HG03095 (cell line): ENCODE measurements around the gene TBC1D14.

ENCODE experiments used
- ATAC-seq: cut with Tn5 transposase; IDR thresholded peaks from one replicate; pipeline ENCODE4 v1.9.1; 2021; ENCODE audit warnings: moderate library complexity; ENCODE audit not compliant: unreplicated experiment

The TBC1D14 gene

DNA sequence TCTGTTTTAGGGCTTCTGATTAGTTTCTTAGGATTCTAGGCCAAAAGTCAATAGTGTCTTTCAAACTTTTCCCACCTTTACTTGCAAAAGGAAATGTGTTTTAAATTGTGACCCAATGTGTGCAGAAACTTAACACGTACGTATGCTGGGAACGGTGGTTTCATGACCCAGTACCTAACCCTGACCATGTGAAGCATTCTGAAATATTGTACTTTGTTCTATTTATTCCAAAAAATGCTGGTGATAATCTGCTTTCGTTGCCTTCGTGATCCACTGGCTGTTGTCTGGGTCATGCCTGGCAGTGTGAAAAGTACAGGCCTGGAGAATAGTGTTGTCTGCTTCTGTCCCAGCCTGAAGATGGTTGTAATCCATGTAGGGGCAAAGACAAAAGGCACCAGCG lies 106.9 kb downstream of the TBC1D14 start:
- ATAC-seq, result no peak

DNA sequence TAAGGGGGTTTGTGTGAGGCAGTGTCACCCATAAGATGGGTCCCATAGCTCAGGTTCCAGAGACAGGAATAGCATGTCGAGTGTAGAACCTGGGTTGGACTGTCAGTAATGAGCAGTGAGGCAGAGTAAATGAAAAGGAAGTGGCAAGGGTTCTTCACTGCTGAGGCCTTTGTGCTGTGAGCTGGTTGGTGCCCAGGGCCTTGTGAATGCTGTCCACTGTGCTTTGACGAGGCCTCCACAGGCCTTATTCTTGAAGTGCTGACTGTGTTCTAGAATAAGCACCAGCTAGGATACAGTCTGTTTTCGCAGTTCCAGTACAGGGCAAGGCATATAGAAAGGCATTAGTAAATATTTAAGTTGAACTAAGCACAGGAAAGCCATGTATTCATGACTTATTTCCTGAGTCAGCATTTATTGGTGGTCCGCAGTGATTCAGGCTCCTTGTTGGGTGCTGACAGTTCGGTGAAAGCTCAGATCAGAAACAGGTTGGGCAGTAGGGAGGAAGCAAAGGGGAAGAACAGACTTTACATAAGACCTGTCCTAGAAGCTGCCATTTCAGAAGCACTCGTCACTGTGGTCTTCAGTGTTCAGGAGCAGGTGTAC lies 107.9 kb downstream of the TBC1D14 start:
- ATAC-seq, result no peak

DNA sequence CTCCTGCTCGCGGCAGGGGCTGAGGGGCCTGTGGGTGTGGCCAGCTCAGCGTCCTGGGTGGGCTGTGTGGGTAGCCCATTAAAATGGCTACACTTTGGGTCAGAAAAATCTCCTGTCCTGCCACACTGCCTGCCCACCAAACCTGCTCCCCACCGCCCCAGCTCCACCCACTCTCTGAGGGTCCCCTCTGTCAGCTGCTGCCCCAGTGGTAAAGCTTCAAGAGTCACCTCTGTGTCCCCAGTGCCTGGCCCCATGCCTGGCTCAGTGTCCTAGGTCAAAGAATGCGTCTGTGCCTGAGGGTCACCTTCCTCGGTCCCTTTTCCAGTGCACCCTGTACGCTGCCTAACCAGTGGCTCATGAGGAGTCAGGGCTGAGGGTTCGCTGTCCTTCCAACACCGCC lies 108.7 kb downstream of the TBC1D14 start:
- ATAC-seq, result no peak

DNA sequence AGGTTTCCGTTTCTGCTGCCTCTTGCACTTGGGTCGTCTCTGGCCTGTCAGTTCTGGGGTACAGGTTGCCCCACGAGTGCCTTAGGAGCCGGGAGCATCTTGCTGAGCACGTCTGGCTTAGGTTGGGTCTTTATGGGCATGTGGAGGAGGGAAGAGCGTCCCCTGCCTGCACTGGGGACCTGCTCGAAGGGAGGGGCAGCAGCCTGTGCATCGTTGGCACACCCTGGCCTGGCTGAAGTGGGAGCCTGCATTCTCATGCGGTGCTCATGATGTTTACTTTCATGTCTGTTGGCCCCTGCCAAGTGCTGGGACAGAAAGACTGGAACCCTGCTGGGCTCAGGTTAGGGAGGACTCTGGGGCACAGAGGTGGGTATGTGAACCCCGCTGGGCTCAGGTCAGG lies 109.7 kb downstream of the TBC1D14 start:
- no peak for ATAC-seq

DNA sequence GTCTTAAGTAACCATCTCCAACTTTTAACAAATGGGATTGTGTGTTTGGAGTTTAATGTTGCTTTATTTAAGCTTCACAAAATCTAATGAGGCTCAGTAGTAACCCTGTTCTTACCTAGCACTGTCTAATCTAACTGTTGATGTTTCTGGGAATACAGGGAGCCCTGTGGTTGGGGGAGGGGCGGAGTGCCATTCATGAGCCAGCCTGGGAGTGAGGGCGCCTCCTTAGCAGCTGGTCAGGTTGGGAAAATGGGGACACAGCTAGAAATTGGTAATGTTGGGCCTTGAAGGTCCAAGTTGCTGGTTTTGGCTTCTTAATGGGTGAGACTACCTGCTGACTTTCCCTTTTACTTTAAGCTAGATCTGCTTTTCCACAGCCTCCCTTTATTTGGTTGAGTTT lies 110.7 kb downstream of the TBC1D14 start:
- no peak for ATAC-seq

- ATAC-seq, result no peak
These were observed 111.2 kb downstream of the TBC1D14 start for GRCh38 chr4:7020856-7021255.

GRCh38 chr4:7021355-7021754 lies 111.7 kb downstream of the TBC1D14 start:
- no peak for ATAC-seq

DNA sequence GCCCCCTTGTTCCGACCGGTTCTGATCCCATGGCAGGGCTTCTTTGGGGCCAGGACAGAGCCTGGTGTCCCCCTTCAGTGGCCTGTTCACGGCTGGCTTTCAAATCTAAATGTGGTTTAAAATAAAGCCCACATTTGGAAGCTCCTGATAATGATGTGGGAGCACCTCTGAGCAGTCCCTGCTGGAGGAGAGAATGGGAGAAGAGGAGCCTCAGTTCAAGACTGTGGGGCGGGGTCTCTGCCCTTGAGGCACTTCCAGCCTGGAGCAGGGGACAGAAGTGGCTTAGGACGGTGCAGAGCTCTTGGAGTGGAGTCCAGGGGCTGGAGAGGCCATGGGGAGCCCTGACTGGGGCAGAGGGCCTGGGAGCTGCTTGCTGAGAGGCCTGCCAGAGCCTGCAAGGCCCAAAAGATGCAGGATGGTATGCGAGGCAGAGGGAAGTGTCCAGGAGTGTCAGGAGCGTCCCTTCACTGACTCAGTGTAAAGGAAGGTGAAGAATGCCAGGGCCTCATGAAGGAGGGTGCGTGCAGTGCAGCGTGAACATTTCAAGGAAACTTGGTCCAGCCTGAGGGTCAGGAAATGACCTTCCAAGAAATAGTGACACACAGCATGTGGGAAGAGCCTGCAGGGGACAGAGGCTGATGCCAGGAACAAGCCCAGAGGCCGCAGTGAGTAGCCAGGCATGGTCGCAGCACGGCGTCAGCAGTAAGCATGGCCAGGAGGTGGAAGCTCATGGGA lies 112.5 kb downstream of the TBC1D14 start:
- no peak for ATAC-seq

DNA sequence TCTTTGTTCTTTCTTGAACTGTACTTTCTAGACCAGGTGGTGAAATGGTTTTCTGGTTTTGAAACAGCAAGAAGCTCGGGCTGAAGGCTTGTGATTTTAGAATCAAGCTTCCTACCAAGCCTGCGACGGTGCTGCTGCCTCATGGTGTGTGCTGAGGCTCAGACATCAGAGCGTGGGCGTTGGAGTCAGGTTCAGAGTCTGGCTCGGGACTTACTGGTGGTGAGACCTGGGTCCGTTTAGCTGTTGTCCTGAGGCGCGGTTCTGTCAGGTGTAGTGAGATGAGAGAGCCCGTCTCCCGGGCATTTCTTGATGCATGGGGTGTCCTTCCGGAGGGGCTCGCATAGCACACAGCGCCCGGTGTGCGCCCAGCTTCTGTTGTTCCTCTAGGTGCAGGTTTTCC lies 113.9 kb downstream of the TBC1D14 start:
- ATAC-seq, result no peak

- ATAC-seq, result no peak
These were observed 114.3 kb downstream of the TBC1D14 start for GRCh38 chr4:7023901-7024300.

DNA sequence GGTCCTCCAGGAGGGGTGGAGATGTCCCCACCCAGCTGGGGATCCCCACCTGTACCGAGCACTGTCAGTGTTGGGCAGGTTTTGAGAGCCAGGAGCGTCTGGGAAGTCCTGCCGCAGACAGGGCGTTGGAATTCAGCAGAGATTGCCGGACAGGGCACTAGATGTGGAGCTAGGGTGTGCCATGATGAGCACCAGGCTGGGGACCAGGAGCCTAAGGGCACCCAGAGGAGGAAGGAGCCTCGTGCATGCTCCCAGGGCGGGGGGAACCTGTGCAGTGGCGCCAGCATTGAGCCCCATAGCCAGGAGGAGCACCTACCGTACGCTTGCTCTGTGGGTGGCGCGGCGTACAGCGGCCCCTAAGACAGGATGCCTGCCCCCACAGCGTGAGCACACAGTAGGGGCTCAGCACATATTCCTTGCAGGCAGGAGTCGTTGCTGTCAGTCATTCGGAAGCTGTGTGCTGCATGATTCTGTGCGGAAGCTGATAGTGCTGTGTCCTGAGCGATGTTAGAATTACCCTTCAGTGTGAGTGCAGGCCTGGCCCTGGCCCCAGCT lies 114.8 kb downstream of the TBC1D14 start:
- no peak for ATAC-seq

GRCh38 chr4:7025040-7025602 lies 115.5 kb downstream of the TBC1D14 start:
- ATAC-seq, result no peak

DNA sequence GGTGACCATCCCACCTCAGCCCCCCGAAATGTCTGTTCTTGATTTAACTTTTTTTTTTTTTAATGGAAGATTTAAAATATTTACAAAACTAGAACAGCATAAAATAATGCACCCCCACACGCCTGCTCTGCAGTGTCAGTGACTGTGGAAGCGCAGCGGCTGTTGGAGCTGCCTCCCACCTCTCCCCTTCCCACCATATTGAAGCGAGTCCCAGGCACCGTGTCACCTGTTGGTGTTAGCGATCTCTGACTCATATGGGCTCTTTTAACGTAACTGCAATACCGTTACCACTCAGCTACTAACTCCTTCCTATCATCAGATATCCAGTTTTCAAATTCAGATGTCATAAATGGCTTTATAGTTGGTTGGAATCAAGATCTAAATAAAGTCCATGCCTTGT lies 116.5 kb downstream of the TBC1D14 start:
- ATAC-seq, result no peak

DNA sequence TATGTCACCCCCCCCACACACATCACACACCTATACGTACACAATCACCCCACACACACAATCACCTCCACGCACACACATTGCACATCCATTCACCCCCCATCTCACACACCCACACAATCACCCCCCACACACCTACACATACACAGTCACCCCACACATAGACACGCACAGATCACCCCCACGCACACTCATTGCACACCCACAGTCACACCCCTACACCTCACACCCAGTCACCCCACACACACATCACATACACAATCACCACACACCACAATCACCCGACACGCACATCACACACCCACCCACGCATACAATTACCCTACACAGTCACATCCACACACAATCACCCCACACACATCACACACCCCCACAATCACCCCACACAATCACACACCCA lies 117.7 kb downstream of the TBC1D14 start:
- ATAC-seq, result no peak

- ATAC-seq, result no peak
These were observed 118.3 kb downstream of the TBC1D14 start for GRCh38 chr4:7027913-7028312.

GRCh38 chr4:7029212-7029611 lies 119.6 kb downstream of the TBC1D14 start:
- no peak for ATAC-seq

- ATAC-seq, result no peak
These were observed 120.3 kb downstream of the TBC1D14 start for GRCh38 chr4:7029921-7030320.

GRCh38 chr4:7030856-7031255 lies 121.2 kb downstream of the TBC1D14 start:
- no peak for ATAC-seq

GRCh38 chr4:7031558-7032449 lies 122.2 kb downstream of the TBC1D14 start:
- ATAC-seq, result no peak

DNA sequence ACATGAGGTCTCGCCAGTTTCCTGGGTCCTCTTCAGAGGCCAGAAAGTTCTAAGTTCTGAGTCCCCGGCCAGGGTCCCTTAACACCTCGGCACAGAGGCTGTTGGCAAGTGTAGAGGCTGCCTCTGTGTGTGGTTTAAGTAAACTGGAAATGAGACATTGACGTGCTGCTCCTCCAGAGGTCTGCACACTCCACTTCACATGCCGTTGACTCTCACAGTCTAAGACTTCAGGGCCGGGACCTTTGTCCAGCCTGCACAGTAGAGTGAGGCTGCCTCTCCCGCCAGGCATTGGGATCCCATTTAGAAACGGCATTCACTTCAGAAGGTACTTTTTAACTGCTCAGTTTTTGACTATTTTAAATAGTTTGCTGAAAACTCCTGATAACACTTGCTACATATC lies 123.0 kb downstream of the TBC1D14 start:
- no peak for ATAC-seq
